ENCODE data around the gene GTF2IRD1.
"Not testable (repeated sequence)": the region's sequence is repeated elsewhere in the genome, so short reads cannot be mapped to it uniquely, and the experiment has no call there.

GRCh38 chr7:74411571-74411970 is 42.1 kb upstream of the GTF2IRD1 start:
- TF ChIP-seq CTCF (conservative IDR thresholded peaks at IDR 0.05; ENCODE audit: low read depth, low read length); EZH2 (IDR thresholded peaks at IDR 0.05; ENCODE audit: borderline replicate concordance, low read depth, low read length, poor library complexity, severe bottlenecking): not testable (repeated sequence)

Data from A673 (cell line).